Epithelial cell of proximal tubule (primary cell): Measurements from ENCODE around the gene CPT1C. TPM values are rescaled to one million over a fixed set of nuclear protein-coding genes. Genes with fewer than 3 reads are reported as not detected.

Source experiments
- DNase-seq: peaks from one replicate; pipeline ENCODE4 v3.0.0-alpha.2; 2011; ENCODE audit warnings: low read depth
- H3K4me3 ChIP-seq: 2 replicates; pipeline ENCODE4 v1.5.1; 2011; ENCODE audit warnings: low read depth, mild to moderate bottlenecking, low read length
- total RNA-seq: library from RNA; depleted of rRNA; stranded (reverse); fragments of >200 nt; gene quantifications from 2 replicates; pipeline ENCODE4 v1.2.3, GENCODE V29; 2015
- TF ChIP-seq, protein P1 (sequence below): conservative IDR thresholded peaks from 2 replicates; pipeline ENCODE4 v1.5.1; 2012; ENCODE audit warnings: low read depth, mild to moderate bottlenecking, low read length

Gene CPT1C
- total RNA-seq, 1 donor from 2014 or later: 9.9 TPM

DNA sequence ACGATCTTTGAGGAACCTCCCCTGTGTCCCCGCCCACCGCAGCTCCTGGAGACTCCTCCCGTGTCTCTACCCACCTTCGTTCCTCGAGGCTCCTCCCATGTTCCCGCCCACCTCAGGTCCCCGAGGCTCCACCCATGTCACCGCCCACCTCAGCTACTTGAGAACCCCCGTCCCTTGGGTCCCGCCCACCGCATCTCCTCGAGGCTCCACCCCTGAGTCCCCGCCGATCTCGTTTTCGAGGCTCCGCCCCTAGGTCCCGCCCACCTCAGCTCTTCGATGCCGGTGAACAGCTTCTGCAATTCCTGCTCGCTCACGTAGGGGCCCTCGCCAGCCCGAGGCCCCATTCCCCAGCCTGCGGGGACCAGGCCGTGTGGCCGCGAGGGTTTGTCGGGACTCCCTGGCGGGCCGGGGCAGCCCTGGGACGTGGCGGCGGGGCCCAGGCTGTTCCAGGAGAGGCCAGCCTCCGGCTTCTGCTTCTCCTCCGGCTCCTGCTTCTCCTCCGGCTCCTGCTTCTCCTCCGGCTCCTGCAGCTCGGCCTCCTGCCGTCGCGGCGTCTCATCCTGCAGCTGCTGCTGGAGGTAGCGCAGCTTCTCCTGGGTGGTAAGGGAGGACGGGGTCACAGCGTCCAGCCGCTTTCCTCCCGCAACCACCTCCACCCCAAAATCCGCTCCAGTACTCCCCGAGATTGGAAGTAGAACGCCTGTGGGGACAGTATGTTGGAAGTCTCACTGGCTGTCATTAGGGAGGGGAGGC, 55.5 kb downstream of the CPT1C start:
- TF ChIP-seq, protein P1, sequence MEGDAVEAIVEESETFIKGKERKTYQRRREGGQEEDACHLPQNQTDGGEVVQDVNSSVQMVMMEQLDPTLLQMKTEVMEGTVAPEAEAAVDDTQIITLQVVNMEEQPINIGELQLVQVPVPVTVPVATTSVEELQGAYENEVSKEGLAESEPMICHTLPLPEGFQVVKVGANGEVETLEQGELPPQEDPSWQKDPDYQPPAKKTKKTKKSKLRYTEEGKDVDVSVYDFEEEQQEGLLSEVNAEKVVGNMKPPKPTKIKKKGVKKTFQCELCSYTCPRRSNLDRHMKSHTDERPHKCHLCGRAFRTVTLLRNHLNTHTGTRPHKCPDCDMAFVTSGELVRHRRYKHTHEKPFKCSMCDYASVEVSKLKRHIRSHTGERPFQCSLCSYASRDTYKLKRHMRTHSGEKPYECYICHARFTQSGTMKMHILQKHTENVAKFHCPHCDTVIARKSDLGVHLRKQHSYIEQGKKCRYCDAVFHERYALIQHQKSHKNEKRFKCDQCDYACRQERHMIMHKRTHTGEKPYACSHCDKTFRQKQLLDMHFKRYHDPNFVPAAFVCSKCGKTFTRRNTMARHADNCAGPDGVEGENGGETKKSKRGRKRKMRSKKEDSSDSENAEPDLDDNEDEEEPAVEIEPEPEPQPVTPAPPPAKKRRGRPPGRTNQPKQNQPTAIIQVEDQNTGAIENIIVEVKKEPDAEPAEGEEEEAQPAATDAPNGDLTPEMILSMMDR: no peak
- no peak for DNase-seq

DNA sequence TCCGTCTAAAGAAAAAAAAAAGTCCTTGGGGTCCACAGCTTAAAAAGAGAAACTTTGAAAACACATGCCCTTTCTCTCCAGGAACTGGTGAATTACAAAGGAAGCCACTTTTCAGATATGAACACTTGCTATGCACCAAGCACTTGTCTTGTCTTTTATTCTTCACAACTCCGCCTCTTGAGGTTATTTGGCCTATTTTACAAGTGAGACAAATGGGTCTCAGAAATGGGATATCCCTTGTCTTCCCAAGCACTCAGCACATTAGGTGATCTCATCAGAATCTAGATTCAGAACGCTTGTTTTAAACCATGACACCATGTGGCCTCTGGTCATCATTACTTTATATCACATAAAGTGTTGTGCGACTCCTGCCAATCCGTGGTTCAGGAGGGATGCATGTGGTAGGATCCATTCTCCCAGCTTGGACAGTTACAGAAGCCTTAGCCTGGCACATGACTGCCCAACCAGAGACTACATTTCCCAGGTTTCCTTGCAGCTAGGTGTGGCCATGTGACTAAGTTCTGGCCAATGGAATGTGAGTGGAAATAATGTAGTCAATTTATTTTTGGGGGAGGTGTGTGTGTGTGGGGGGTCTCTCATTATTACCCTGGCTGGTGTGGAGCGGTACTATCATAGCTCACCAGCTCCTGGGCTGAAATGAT, 58.3 kb downstream of the CPT1C start:
- H3K4me3 ChIP-seq: no peak overlapping the region
- TF ChIP-seq, protein P1: no peak
- DNase-seq: no peak

More for the DNA sequence above, 55.5 kb downstream of the CPT1C start:
- no peak overlapping the region for H3K4me3 ChIP-seq

DNA sequence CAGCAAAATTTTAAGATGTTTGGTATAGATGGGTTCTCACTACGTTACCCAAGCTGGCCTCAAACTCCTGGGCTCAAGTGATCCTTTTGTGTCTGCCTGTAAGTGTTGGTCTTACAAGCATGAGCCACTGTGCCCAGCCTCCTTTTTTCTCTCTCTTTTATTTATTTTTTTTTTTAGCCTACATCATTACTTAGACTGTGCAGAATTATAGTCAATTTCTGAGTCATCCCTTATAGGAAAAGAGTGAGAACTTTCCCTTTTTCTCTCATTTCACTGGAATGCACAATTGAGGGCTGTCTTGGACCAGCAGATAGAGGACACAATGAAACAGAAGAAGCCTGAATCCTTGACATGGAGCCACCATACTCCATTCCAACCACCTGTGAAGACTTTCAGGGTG, 58.9 kb downstream of the CPT1C start:
- no peak overlapping the region for H3K4me3 ChIP-seq
- TF ChIP-seq, protein P1: no peak
- no peak for DNase-seq

DNA sequence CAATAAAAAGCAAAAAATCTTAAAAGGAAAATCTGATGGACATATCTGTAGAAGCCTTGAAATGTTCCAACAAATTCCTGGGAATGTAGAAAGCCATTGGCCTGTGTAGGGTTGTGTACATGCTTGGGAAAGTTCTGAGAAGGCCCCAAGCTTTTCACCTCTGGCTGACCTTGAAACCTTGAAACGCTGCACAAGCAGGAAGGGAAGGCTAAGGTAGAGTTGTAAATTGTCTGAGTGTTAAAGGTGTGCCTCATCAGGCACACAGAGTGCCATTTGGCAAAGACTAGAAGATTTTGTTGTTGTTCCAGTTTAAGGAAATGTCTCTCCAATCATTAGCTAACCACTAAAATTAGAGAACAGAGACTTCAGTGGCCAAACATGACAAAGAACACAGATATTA, 61.8 kb downstream of the CPT1C start:
- DNase-seq: no peak
- H3K4me3 ChIP-seq: no peak overlapping the region
- TF ChIP-seq, protein P1: no peak

DNA sequence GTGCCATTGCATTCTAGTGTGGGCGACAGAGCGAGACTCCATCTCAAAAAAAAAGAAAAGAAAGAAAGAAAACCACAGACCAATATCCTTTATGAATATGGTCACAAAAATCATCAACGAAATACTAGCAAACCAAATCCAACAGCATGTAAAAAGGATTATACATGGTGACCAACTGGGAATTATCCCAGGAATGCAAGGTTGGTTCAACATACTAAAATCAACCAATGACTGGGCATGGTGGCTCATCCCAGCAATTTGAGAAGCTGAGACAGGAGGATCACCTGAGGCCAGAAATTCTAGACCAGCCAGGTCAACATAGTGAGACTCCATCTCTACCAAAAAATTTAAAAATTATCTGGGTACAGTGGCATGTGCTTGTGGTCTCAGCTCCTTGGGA, 65.0 kb downstream of the CPT1C start:
- TF ChIP-seq, protein P1: no peak
- no peak for DNase-seq

DNA sequence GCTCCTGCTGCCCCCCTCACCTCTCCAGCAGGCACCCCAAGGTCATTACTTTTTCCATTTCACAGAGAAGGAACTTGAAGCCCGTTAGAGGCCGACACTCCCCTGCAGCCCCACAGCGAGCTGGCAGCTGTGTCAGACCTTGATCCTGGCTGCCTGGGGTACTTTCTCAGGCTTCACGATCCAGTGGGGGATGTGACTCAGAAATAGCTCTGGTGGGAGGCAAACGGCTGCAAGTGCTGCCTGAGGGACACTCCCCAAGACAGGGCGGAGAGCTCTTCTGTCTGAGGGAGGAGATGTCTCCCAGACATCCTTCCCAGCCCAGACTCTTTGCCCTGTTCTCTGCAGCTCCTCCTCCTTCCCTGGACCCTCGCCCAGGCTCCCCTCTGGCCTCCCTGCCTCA, 67.4 kb downstream of the CPT1C start:
- no peak for DNase-seq
- H3K4me3 ChIP-seq: no peak overlapping the region
- TF ChIP-seq, protein P1: no peak

More for the DNA sequence above, 65.0 kb downstream of the CPT1C start:
- H3K4me3 ChIP-seq: no peak overlapping the region
